HCT116 (cell line): Measurements from ENCODE around the gene CACNA1C. TPM values are rescaled to one million over a fixed set of nuclear protein-coding genes. Genes with fewer than 3 reads are reported as not detected.

Experiments used
- ATAC-seq: fragments of 200-7000 bp; cut with Tn5 transposase; 2 replicates; pipeline ENCODE4 v1.9.1; 2020; ENCODE audit warnings: mild to moderate bottlenecking, moderate library complexity
- BruUV-seq: library from RNA; stranded (reverse); fragments of 400-500 nt; replicated peaks from 2 replicates; lab custom pipeline; 2021; lab: Mats Ljungman, UMichigan
- CTCF ChIA-PET: fragments of 300-600 bp; sonication (Branson Sonifier 250); formaldehyde crosslinking; loops from one replicate; lab custom pipeline; 2021; ENCODE audit warnings: antibody characterized with exemption; lab: Charles Lee
- POLR2A ChIA-PET: fragments of 300-600, 350-600 bp; sonication (Branson Sonifier 250); formaldehyde crosslinking; loops from one replicate; lab custom pipeline; 2021; ENCODE audit warnings: antibody characterized with exemption; lab: Charles Lee
- RAD21 ChIA-PET, 2 experiments: fragments of 300-600 bp; sonication (Branson Sonifier 250); formaldehyde crosslinking; loops; one replicate each; lab custom pipeline; 2023; ENCODE audit warnings: low total read pairs in 2 of 2; ENCODE audit not compliant: uncharacterized antibody in 2 of 2, unreplicated experiment in 2 of 2, low non-redundant PET in 1 of 2; lab: Charles Lee
- DNase-seq: peaks from one replicate; pipeline ENCODE4 v3.0.0-alpha.2; 2010; ENCODE audit warnings: low read depth, low spot score
- H2AFZ ChIP-seq: fragments of 200-600 bp; shearing (Covaris generic), sonication (generic); 2 replicates; pipeline ENCODE4 v1.6.1; 2017; ENCODE audit warnings: low read depth, mixed run types, mixed read lengths, antibody characterized with exemption, low read length; ENCODE audit not compliant: poor library complexity, severe bottlenecking
- H3K27ac ChIP-seq: 2 replicates; pipeline ENCODE4 v1.5.1; 2012; ENCODE audit warnings: low read depth, low read length
- H3K27me3 ChIP-seq: fragments of 200-600 bp; sonication (generic); 2 replicates; pipeline ENCODE4 v1.6.1; 2016; ENCODE audit warnings: mixed run types, low read length, mixed read lengths; ENCODE audit not compliant: insufficient read depth
- H3K36me3 ChIP-seq, 2 experiments: fragments of 200-500 bp in 1 of 2; fragments of 200-600 bp in 1 of 2; sonication (Bioruptor generic) in 1 of 2; sonication (generic) in 1 of 2; 2 replicates each; pipeline versions ENCODE4 v1.5.1 to v1.6.1; 2014 to 2016; ENCODE audit warnings: low read length in 2 of 2, inconsistent platforms in 1 of 2, mixed read lengths in 1 of 2, mixed run types in 1 of 2; ENCODE audit not compliant: insufficient read depth in 2 of 2, control insufficient read depth in 1 of 2
- H3K4me1 ChIP-seq, 2 experiments: fragments of 200-600 bp in 1 of 2; sonication (generic) in 1 of 2; 2 replicates each; pipeline versions ENCODE4 v1.5.1 to v1.6.1; 2012 to 2017; ENCODE audit warnings: low read length in 2 of 2, inconsistent platforms in 1 of 2, mild to moderate bottlenecking in 1 of 2, mixed read lengths in 1 of 2, mixed run types in 1 of 2, moderate library complexity in 1 of 2; ENCODE audit not compliant: insufficient read depth in 2 of 2, control insufficient read depth in 1 of 2
- H3K4me2 ChIP-seq: fragments of 200-600 bp; sonication (generic); 2 replicates; pipeline ENCODE4 v1.6.1; 2017; ENCODE audit warnings: mixed run types, low read length, mixed read lengths
- H3K4me3 ChIP-seq, 2 experiments: fragments of 200-600 bp in 1 of 2; sonication (generic) in 1 of 2; replicated peaks in 1 of 2; 2 replicates each; pipeline ENCODE4 v1.5.1; 2011 to 2016; ENCODE audit warnings: low read length in 2 of 2, control low read depth in 1 of 2, low read depth in 1 of 2, mild to moderate bottlenecking in 1 of 2, mixed read lengths in 1 of 2, mixed run types in 1 of 2
- H3K79me2 ChIP-seq: fragments of 200-600 bp; sonication (generic); 2 replicates; pipeline ENCODE4 v1.6.1; 2017; ENCODE audit warnings: mild to moderate bottlenecking, mixed run types, low read length, moderate library complexity, mixed read lengths; ENCODE audit not compliant: insufficient read depth
- H3K9ac ChIP-seq: fragments of 200-600 bp; sonication (generic); 2 replicates; pipeline ENCODE4 v1.6.1; 2016; ENCODE audit warnings: low read length, mixed read lengths
- H3K9me2 ChIP-seq: fragments of 200-600 bp; sonication (generic), shearing (Covaris generic); 2 replicates; pipeline ENCODE4 v1.6.1; 2017; ENCODE audit warnings: mixed run types, mild to moderate bottlenecking, moderate library complexity; ENCODE audit not compliant: insufficient read depth
- H3K9me3 ChIP-seq, 2 experiments: fragments of 200-500 bp in 1 of 2; fragments of 200-600 bp in 1 of 2; sonication (Bioruptor generic) in 1 of 2; sonication (generic) in 1 of 2; 2 replicates each; pipeline ENCODE4 v1.6.1; 2014 to 2017; ENCODE audit warnings: low read length in 2 of 2, mixed read lengths in 2 of 2, inconsistent platforms in 1 of 2, low read depth in 1 of 2, mild to moderate bottlenecking in 1 of 2, mixed run types in 1 of 2, moderate library complexity in 1 of 2; ENCODE audit not compliant: control insufficient read depth in 1 of 2, insufficient read depth in 1 of 2
- H4K20me1 ChIP-seq: fragments of 200-600 bp; sonication (generic), shearing (Covaris generic); 2 replicates; pipeline ENCODE4 v1.6.1; 2017; ENCODE audit warnings: mixed run types, mild to moderate bottlenecking, moderate library complexity; ENCODE audit not compliant: insufficient read depth
- ATF3 ChIP-seq: IDR thresholded peaks from 2 replicates; pipeline ENCODE4 v1.6.1; 2012
- CBX3 ChIP-seq: IDR thresholded peaks from 2 replicates; pipeline ENCODE4 v1.6.1; 2012; ENCODE audit warnings: low read depth
- CEBPB ChIP-seq: IDR thresholded peaks from 2 replicates; pipeline ENCODE4 v1.6.1; 2012; ENCODE audit warnings: low read depth
- EZH2 ChIP-seq: fragments of 200-600 bp; sonication (generic); IDR thresholded peaks from 2 replicates; pipeline ENCODE4 v1.6.1; 2017; ENCODE audit warnings: antibody characterized with exemption, mixed run types
- MAX ChIP-seq: IDR thresholded peaks from 2 replicates; pipeline ENCODE4 v1.6.1; 2012
- POLR2AphosphoS5 ChIP-seq: IDR thresholded peaks from 2 replicates; pipeline ENCODE4 v1.6.1; 2011; ENCODE audit warnings: mild to moderate bottlenecking, low read depth, low read length, moderate library complexity
- REST ChIP-seq: IDR thresholded peaks from 2 replicates; pipeline ENCODE4 v1.6.1; 2012; ENCODE audit warnings: low read depth
- SP1 ChIP-seq: IDR thresholded peaks from 2 replicates; pipeline ENCODE4 v1.6.1; 2012; ENCODE audit warnings: low read depth
- SRF ChIP-seq: IDR thresholded peaks from 2 replicates; pipeline ENCODE4 v1.6.1; 2012; ENCODE audit warnings: low read depth
- TCF7L2 ChIP-seq: IDR thresholded peaks from 2 replicates; pipeline ENCODE4 v1.7.0; 2011; ENCODE audit warnings: borderline replicate concordance, inconsistent platforms; ENCODE audit not compliant: insufficient read depth, insufficient read length; ENCODE audit errors: extremely low read depth
- ZBTB33 ChIP-seq: IDR thresholded peaks from 2 replicates; pipeline ENCODE4 v1.6.1; 2011; ENCODE audit warnings: mild to moderate bottlenecking, low read length, moderate library complexity; ENCODE audit not compliant: insufficient replicate concordance; ENCODE audit errors: extremely low read depth
- intact Hi-C: fragments of 100-400 bp; cut with micrococcal nuclease; formaldehyde crosslinking; loops from 2 replicates; pipeline ENCODE4 v1.10.0; 2022
- total RNA-seq: library from RNA; stranded (reverse); gene quantifications from one replicate; pipeline ENCODE4 v1.2.1, GENCODE V29; 2021; ENCODE audit not compliant: unreplicated experiment

Gene CACNA1C
- total RNA-seq, 1 experiment from 2014 or later, result 0.05 TPM

- no peak for DNase-seq
- POLR2A ChIA-PET, result no interaction called here
- no peak for ATAC-seq
- H4K20me1 ChIP-seq, result no peaks in the 10 kb centered on the region
- H3K9me2 ChIP-seq, result no peaks in the 10 kb centered on the region
- H3K27ac ChIP-seq, result no peak overlapping the region
- TF ChIP-seq POLR2AphosphoS5 (no peak), ATF3 (no peak), EZH2 (no peak), REST (no peak), SP1 (no peak), CBX3 (no peak), SRF (no peak), MAX (no peak), ZBTB33 (no peak), CEBPB (no peak), TCF7L2 (no peak)
- RAD21 ChIA-PET, result no interaction called here
- no peaks in the 10 kb centered on the region for H3K79me2 ChIP-seq
- no TSS peak for BruUV-seq
- CTCF ChIA-PET, result no interaction called here
- H3K27me3 ChIP-seq, result peaks cover 24% of the 10 kb centered on the region; the same call in 1 of the 2 replicates
- H3K9me3 ChIP-seq, result no peaks in the 10 kb centered on the region
- H3K9ac ChIP-seq, result no peak overlapping the region
- H3K36me3 ChIP-seq, result no peaks in the 10 kb centered on the region
- H3K4me3 ChIP-seq, result no peak overlapping the region
- H3K4me1 ChIP-seq, result no peaks in the 10 kb centered on the region
- no peak overlapping the region for H3K4me2 ChIP-seq
- H2AFZ ChIP-seq, result no peak overlapping the region
- intact Hi-C loops, result no loop called here
Observed at GRCh38 chr12:2520722-2521246, 468.0 kb downstream of the CACNA1C start.
